H1 (cell line): ENCODE results near the gene KIF26A. TPM values are rescaled to one million over a fixed set of nuclear protein-coding genes. Genes with fewer than 3 reads are reported as not detected.

Experiments
- CTCF ChIA-PET: fragments of 300-600 bp; sonication (Branson Sonifier 250); formaldehyde crosslinking; loops from one replicate; lab custom pipeline; 2021; ENCODE audit not compliant: partially characterized antibody; lab: Charles Lee
- POLR2A ChIA-PET: fragments of 300-600 bp; sonication (Branson Sonifier 250); formaldehyde crosslinking; loops from one replicate; lab custom pipeline; 2021; ENCODE audit warnings: inconsistent platforms; ENCODE audit not compliant: partially characterized antibody; lab: Charles Lee
- DNase-seq, 2 experiments: peaks; one replicate each; pipeline versions ENCODE4 v3.0.0 to v3.0.0-alpha.2; 2010 to 2022; ENCODE audit warnings: low spot score in 2 of 2, low read depth in 1 of 2, mixed read lengths in 1 of 2
- FAIRE-seq: peaks from 2 replicates; lab custom pipeline; 2011; peaks lifted over from hg19 to GRCh38; lab: Jason Lieb, UNC
- H2AFZ ChIP-seq: 2 replicates; pipeline ENCODE4 v1.8.1; 2012; ENCODE audit warnings: low read length, inconsistent platforms
- H2AK5ac ChIP-seq: 2 replicates; pipeline ENCODE4 v1.6.1; 2013; ENCODE audit warnings: low read depth, low read length
- H2BK120ac ChIP-seq: replicated peaks from 2 replicates; pipeline ENCODE3; 2013; ENCODE audit warnings: low read depth, low read length, inconsistent platforms
- H2BK12ac ChIP-seq: 2 replicates; pipeline ENCODE4 v1.6.1; 2013; ENCODE audit warnings: low read depth, low read length
- H2BK15ac ChIP-seq: 2 replicates; pipeline ENCODE4 v1.6.1; 2013; ENCODE audit warnings: low read length
- H2BK20ac ChIP-seq: 2 replicates; pipeline ENCODE4 v1.6.1; 2013; ENCODE audit warnings: low read length
- H2BK5ac ChIP-seq: 2 replicates; pipeline ENCODE4 v1.6.1; 2013; ENCODE audit warnings: low read depth, low read length
- H3K14ac ChIP-seq: 2 replicates; pipeline ENCODE4 v1.6.1; 2013; ENCODE audit warnings: inconsistent platforms; ENCODE audit not compliant: insufficient read length
- H3K18ac ChIP-seq: 2 replicates; pipeline ENCODE4 v1.6.1; 2013; ENCODE audit warnings: low read length; ENCODE audit errors: extremely low read depth
- H3K23ac ChIP-seq: 2 replicates; pipeline ENCODE4 v1.6.1; 2013; ENCODE audit warnings: inconsistent platforms; ENCODE audit not compliant: insufficient read length
- H3K23me2 ChIP-seq: 2 replicates; pipeline ENCODE4 v1.6.1; 2013; ENCODE audit warnings: low read depth, low read length
- H3K27ac ChIP-seq: 2 replicates; pipeline ENCODE4 v1.6.1; 2011; ENCODE audit warnings: low read depth, low read length, inconsistent platforms
- H3K27me3 ChIP-seq, 4 experiments: replicated peaks in 1 of 4; 1 replicate in 1 of 4; 2 replicates in 3 of 4; pipeline versions ENCODE4 v1.6.1 to v1.8.1; 2011 to 2013; ENCODE audit warnings: low read length in 3 of 4, mild to moderate bottlenecking in 3 of 4, inconsistent platforms in 2 of 4, mixed read lengths in 2 of 4, moderate library complexity in 1 of 4; ENCODE audit not compliant: control insufficient read depth in 3 of 4, insufficient read depth in 3 of 4; ENCODE audit errors: extremely low read depth in 1 of 4
- H3K36me3 ChIP-seq, 4 experiments: 2 replicates each; pipeline versions ENCODE4 v1.6.1 to v1.8.1; 2011 to 2013; ENCODE audit warnings: mild to moderate bottlenecking in 4 of 4, low read length in 3 of 4, moderate library complexity in 2 of 4, control low read depth in 1 of 4, inconsistent platforms in 1 of 4; ENCODE audit not compliant: insufficient read depth in 4 of 4, control insufficient read depth in 2 of 4
- H3K4ac ChIP-seq: replicated peaks from 2 replicates; pipeline ENCODE3; 2013; ENCODE audit warnings: low read length, low read depth, mixed read lengths, inconsistent platforms; ENCODE audit not compliant: insufficient read length
- H3K4me1 ChIP-seq, 4 experiments: replicated peaks in 1 of 4; 1 replicate in 1 of 4; 2 replicates in 3 of 4; pipeline versions ENCODE4 v1.6.1 to v1.8.1; 2011 to 2013; ENCODE audit warnings: low read length in 3 of 4, inconsistent platforms in 2 of 4, mixed read lengths in 1 of 4; ENCODE audit not compliant: insufficient read depth in 4 of 4, control insufficient read depth in 3 of 4
- H3K4me2 ChIP-seq, 2 experiments: 2 replicates each; pipeline versions ENCODE4 v1.6.1 to v1.8.1; 2011 to 2013; ENCODE audit warnings: low read depth in 2 of 2, low read length in 2 of 2, control low read depth in 1 of 2, inconsistent platforms in 1 of 2, mild to moderate bottlenecking in 1 of 2; ENCODE audit not compliant: insufficient read depth in 1 of 2
- H3K4me3 ChIP-seq, 4 experiments: fragments of 200-600, 300-600 bp in 1 of 4; sonication (generic), shearing (Covaris generic), sonication (Bioruptor Twin) in 1 of 4; 2 replicates each; pipeline versions ENCODE4 v1.5.1 to v1.8.1; 2011 to 2016; ENCODE audit warnings: low read length in 4 of 4, low read depth in 3 of 4, control low read depth in 2 of 4, inconsistent platforms in 2 of 4, mild to moderate bottlenecking in 2 of 4, mixed read lengths in 1 of 4, moderate library complexity in 1 of 4; ENCODE audit not compliant: insufficient read depth in 2 of 4; ENCODE audit errors: extremely low read depth in 1 of 4
- H3K56ac ChIP-seq: replicated peaks from 2 replicates; pipeline ENCODE3; 2013; ENCODE audit warnings: low read depth, mild to moderate bottlenecking, mixed read lengths, low read length, inconsistent platforms; ENCODE audit not compliant: insufficient read length
- H3K79me1 ChIP-seq: 2 replicates; pipeline ENCODE4 v1.6.1; 2013; ENCODE audit warnings: low read depth, low read length, control low read depth
- H3K79me2 ChIP-seq, 2 experiments: 2 replicates each; pipeline versions ENCODE4 v1.6.1 to v1.8.1; 2012 to 2013; ENCODE audit warnings: low read length in 2 of 2, mild to moderate bottlenecking in 2 of 2, inconsistent platforms in 1 of 2; ENCODE audit not compliant: insufficient read depth in 2 of 2, control insufficient read depth in 1 of 2
- H3K9ac ChIP-seq, 4 experiments: replicated peaks in 1 of 4; 1 replicate in 1 of 4; 2 replicates in 3 of 4; pipeline versions ENCODE4 v1.6.1 to v1.8.1; 2011 to 2013; ENCODE audit warnings: low read depth in 3 of 4, low read length in 3 of 4, control low read depth in 2 of 4, mild to moderate bottlenecking in 2 of 4, moderate library complexity in 2 of 4, inconsistent platforms in 1 of 4; ENCODE audit errors: extremely low read depth in 1 of 4
- H3K9me3 ChIP-seq, 2 experiments: 2 replicates each; pipeline versions ENCODE4 v1.6.1 to v1.8.1; 2012 to 2013; ENCODE audit warnings: mild to moderate bottlenecking in 2 of 2, moderate library complexity in 2 of 2, control low read depth in 1 of 2, inconsistent platforms in 1 of 2, low read depth in 1 of 2, low read length in 1 of 2, mixed read lengths in 1 of 2; ENCODE audit not compliant: insufficient read depth in 2 of 2
- H4K20me1 ChIP-seq, 2 experiments: replicated peaks in 1 of 2; 2 replicates each; pipeline versions ENCODE3 to v1.8.1; 2011 to 2013; ENCODE audit warnings: inconsistent platforms in 2 of 2, low read length in 2 of 2, mild to moderate bottlenecking in 1 of 2; ENCODE audit not compliant: insufficient read depth in 2 of 2, control insufficient read depth in 1 of 2
- H4K5ac ChIP-seq: 2 replicates; pipeline ENCODE4 v1.6.1; 2013; ENCODE audit warnings: low read length, low read depth, mixed read lengths, inconsistent platforms; ENCODE audit not compliant: insufficient read length
- H4K8ac ChIP-seq: 2 replicates; pipeline ENCODE4 v1.8.0; 2013; ENCODE audit warnings: mild to moderate bottlenecking, moderate library complexity, low read length, inconsistent platforms; ENCODE audit not compliant: insufficient read depth; ENCODE audit errors: extremely low read depth
- H4K91ac ChIP-seq: replicated peaks from 2 replicates; pipeline ENCODE3; 2013; ENCODE audit warnings: low read length, mixed read lengths, inconsistent platforms; ENCODE audit not compliant: insufficient read length
- CHD1 ChIP-seq: IDR thresholded peaks from 2 replicates; pipeline ENCODE4 v1.6.1; 2012; ENCODE audit warnings: low read depth, low read length, improper control_type of control experiment
- CHD2 ChIP-seq: IDR thresholded peaks from 2 replicates; pipeline ENCODE4 v1.6.1; 2012; ENCODE audit warnings: low read length, improper control_type of control experiment
- GABPA ChIP-seq: IDR thresholded peaks from 2 replicates; pipeline ENCODE4 v1.6.1; 2011; ENCODE audit warnings: mild to moderate bottlenecking, low read length, moderate library complexity, borderline replicate concordance; ENCODE audit not compliant: insufficient read depth
- KDM4A ChIP-seq: IDR thresholded peaks from one replicate; pipeline ENCODE4 v1.7.1; 2012; ENCODE audit warnings: low read depth, mild to moderate bottlenecking, moderate library complexity, low read length, inconsistent platforms; ENCODE audit not compliant: severe bottlenecking
- RAD21 ChIP-seq, 2 experiments: IDR thresholded peaks in 1 of 2; conservative IDR thresholded peaks in 1 of 2; 2 replicates each; pipeline ENCODE4 v1.6.1; 2011; ENCODE audit warnings: low read depth in 2 of 2, low read length in 2 of 2, improper control_type of control experiment in 1 of 2, inconsistent platforms in 1 of 2, mild to moderate bottlenecking in 1 of 2, moderate library complexity in 1 of 2
- SIN3A ChIP-seq, 2 experiments: IDR thresholded peaks in 1 of 2; conservative IDR thresholded peaks in 1 of 2; 2 replicates each; pipeline ENCODE4 v1.6.1; 2011 to 2012; ENCODE audit warnings: low read length in 2 of 2, improper control_type of control experiment in 1 of 2, low read depth in 1 of 2, mild to moderate bottlenecking in 1 of 2
- SIX5 ChIP-seq: IDR thresholded peaks from 2 replicates; pipeline ENCODE4 v1.6.1; 2011; ENCODE audit warnings: mild to moderate bottlenecking, low read depth, low read length
- SP2 ChIP-seq: IDR thresholded peaks from 2 replicates; pipeline ENCODE4 v1.6.1; 2012; ENCODE audit warnings: mild to moderate bottlenecking, low read length, inconsistent platforms
- SUZ12 ChIP-seq: fragments of 200-600 bp; sonication (generic); IDR thresholded peaks from 2 replicates; pipeline ENCODE4 v1.6.1; 2012; ENCODE audit warnings: mild to moderate bottlenecking, inconsistent platforms, low read length, moderate library complexity, mixed read lengths
- WGBS, 2 experiments: shearing (Covaris generic) in 1 of 2; methylation state at CpG; one replicate each; pipeline versions ENCODE4 v1.1.6 to v1.1.7; 2013 to 2015; ENCODE audit warnings: low lambda C conversion rate in 2 of 2, mixed read lengths in 2 of 2, inconsistent platforms in 1 of 2, low coverage in 1 of 2, missing lambda C conversion rate in 1 of 2; ENCODE audit not compliant: insufficient replicate concordance in 2 of 2, insufficient coverage in 1 of 2, insufficient read length in 1 of 2; ENCODE audit errors: extremely low coverage in 1 of 2, missing lambda C conversion rate in 1 of 2; 5-methylcytosine and 5-hydroxymethylcytosine counted together
- polyA plus RNA-seq, 7 experiments: library from polyadenylated mRNA; depleted of rRNA in 3 of 7; stranded (reverse) in 5 of 7; unstranded in 2 of 7; fragments of >200 nt in 5 of 7; fragments of 200-250 nt in 2 of 7; gene quantifications; 1 replicate in 5 of 7; 2 replicates in 1 of 7; 4 replicates in 1 of 7; pipeline versions ENCODE4 v1.2.1 to v1.2.3, GENCODE V29; 2011 to 2013; ENCODE audit warnings: missing spikeins in 2 of 7, mixed read lengths in 2 of 7
- total RNA-seq: library from RNA; stranded (reverse); fragmentation: NEBNext Ultra II Directional; extraction: Animal tissue kit (Norgen Biotek cat#: 25700); gene quantifications from 2 replicates; pipeline ENCODE4 v1.2.1, GENCODE V29; 2021

KIF26A gene
- total and polyA plus RNA-seq, 2 of the 8 experiments (the other 6 are each of a cell fraction or from before 2014, with no cell fraction given): 11.5 to 41.6 TPM

DNA sequence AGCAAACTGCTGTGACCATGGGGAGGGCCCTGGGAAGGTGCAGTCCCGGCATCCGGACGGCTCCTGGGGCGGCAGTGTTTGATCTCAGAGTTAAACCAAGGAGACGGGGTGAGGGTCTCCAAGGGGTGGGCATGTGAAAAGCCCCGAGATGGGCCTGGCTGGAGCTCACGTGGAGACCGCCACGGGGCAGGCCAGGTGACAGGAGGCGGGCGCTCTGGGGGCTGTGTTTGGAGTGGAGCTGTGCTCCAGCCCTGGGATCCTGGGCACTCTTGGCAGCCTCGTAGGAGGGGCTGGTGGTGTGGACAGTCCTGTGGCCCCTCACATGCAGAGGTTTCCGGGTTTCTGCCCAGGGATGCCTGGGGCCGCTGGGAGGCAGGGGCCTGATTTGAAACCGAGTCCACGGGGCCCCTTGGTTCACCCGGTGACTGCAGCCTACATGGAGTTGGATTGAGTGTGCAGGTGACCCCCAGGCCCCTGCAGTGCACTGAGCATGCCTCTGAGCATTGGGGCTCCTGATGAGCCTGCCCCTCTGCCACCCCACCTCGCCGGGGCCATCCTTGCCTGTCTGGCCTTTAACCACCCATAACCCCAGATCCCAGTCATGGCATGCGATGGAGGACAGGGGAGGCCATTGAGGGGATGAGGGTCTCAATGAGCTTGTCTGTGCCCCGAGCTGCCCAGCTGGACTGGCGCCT is 8.4 kb downstream of the KIF26A start:
- H3K9ac ChIP-seq: no peak overlapping the region
- H3K18ac ChIP-seq: peak overlapping the region; percentile 48; the same call in 1 of the 2 replicates
- peaks cover 24% of the 10 kb centered on the region for H3K79me1 ChIP-seq
- H4K8ac ChIP-seq: no peak overlapping the region
- peaks cover 0 to 41% (median 31%) of the 10 kb centered on the region in 4 experiments; a peak in 6 of 7 replicates for H3K4me1 ChIP-seq
- no peak overlapping the region for H3K4ac ChIP-seq
- H3K4me3 ChIP-seq: no peak overlapping the region
- H3K56ac ChIP-seq: no peak overlapping the region
- 0 out of 2 replicates have a peak overlapping the region, but pooled peaks have one; percentile 72 for H2BK20ac ChIP-seq
- no peaks in the 10 kb centered on the region for H3K27me3 ChIP-seq
- H3K14ac ChIP-seq: no peak overlapping the region
- ChIA-PET POLR2A (interaction anchor here (1.2 kb wide), 1 partner anchor 576 kb away, joined by 3 read pairs; no protein-coding TSS in a partner anchor), CTCF (interaction anchor here (1.2 to 3.9 kb wide), 5 partner anchors 11 to 327 kb away, joined by 3 to 16 read pairs (median 4); partner anchors contain the start of gene ASPG)
- DNase-seq: peak in 1 of 2 experiments; percentile 43
- H3K9me3 ChIP-seq: no peaks in the 10 kb centered on the region
- FAIRE-seq: no peak
- no peak overlapping the region for H3K27ac ChIP-seq
- no peak overlapping the region for H2BK120ac ChIP-seq
- peaks cover 0 to under 1% (median 0%) of the 10 kb centered on the region in 4 experiments; a peak in 3 of 8 replicates for H3K36me3 ChIP-seq
- peaks cover 31 to 90% of the 10 kb centered on the region in 2 experiments; a peak in 3 of 4 replicates for H3K79me2 ChIP-seq
- H4K91ac ChIP-seq: peak overlapping the region; percentile 10
- H3K4me2 ChIP-seq: no peak overlapping the region; a peak in 1 of 4 replicates
- H3K23ac ChIP-seq: no peak overlapping the region
- peaks cover 16 to 39% of the 10 kb centered on the region in 2 experiments for H4K20me1 ChIP-seq
- H2AK5ac ChIP-seq: no peak overlapping the region
- peak overlapping the region; percentile 75; the same call in 1 of the 2 replicates for H2BK12ac ChIP-seq
- 86% methylated on average over 17 of the region's 22 CpGs; no CpG with 5 or more reads in 1 of the 2 experiments for WGBS, 2 experiments
- 0 out of 2 replicates have a peak overlapping the region, but pooled peaks have one; percentile 78 for H2BK5ac ChIP-seq
- H4K5ac ChIP-seq: no peak overlapping the region
- H2BK15ac ChIP-seq: no peak overlapping the region
- H2AFZ ChIP-seq: no peak overlapping the region
- no peaks in the 10 kb centered on the region; the same call in 1 of the 2 replicates for H3K23me2 ChIP-seq
- no peak for TF ChIP-seq SIX5
- TF ChIP-seq SUZ12: no peak
- no peak for TF ChIP-seq CHD2
- no peak for TF ChIP-seq KDM4A
- TF ChIP-seq RAD21 (IDR thresholded peaks at IDR 0.05 in 1 of 2, conservative IDR thresholded peaks at IDR 0.05 in 1 of 2; ENCODE audit: low read depth in 2 of 2, low read length in 2 of 2): no peak
- TF ChIP-seq GABPA: no peak
- no peak for TF ChIP-seq SIN3A (conservative IDR thresholded peaks at IDR 0.05 in 1 of 2, IDR thresholded peaks at IDR 0.05 in 1 of 2; ENCODE audit: low read depth in 1 of 2, low read length in 2 of 2)
- no peak for TF ChIP-seq CHD1
- no peak for TF ChIP-seq SP2
